Naive thymus-derived CD8-positive, alpha-beta T cell (primary cell): Measurements from ENCODE around the gene BID. TPM values are rescaled to one million over a fixed set of nuclear protein-coding genes. Genes with fewer than 3 reads are reported as not detected.

Experiments
- ATAC-seq, 2 donors: fragments of 150-1000 bp; cut with Tn5 transposase in 1 of 2; sonication (Bioruptor Pico), chemical (Tn5 transposase) in 1 of 2; 1 replicate in 1 of 2; 2 replicates in 1 of 2; pipeline ENCODE4 v1.10.0; 2021; ENCODE audit warnings: mild to moderate bottlenecking in 2 of 2, moderate library complexity in 2 of 2
- POLR2A ChIA-PET: fragments of 350-600 bp; sonication (Branson Sonifier 250); formaldehyde crosslinking; loops from one replicate; lab custom pipeline; 2021; ENCODE audit warnings: antibody characterized with exemption; lab: Charles Lee
- DNase-seq, 10 donors: peaks; one replicate each; pipeline versions ENCODE4 v3.0.0 to v3.0.0-alpha.2; 2020 to 2022
- H3K27ac Mint-ChIP-seq, 10 donors: one replicate each; pipeline ENCODE4 v1.8.0; 2020 to 2022; ENCODE audit warnings: mild to moderate bottlenecking in 10 of 10, mixed read lengths in 10 of 10, moderate library complexity in 4 of 10, inconsistent platforms in 1 of 10
- H3K27me3 Mint-ChIP-seq, 5 donors: one replicate each; pipeline ENCODE4 v1.8.0; 2021 to 2022; ENCODE audit warnings: mixed read lengths in 5 of 5
- H3K36me3 Mint-ChIP-seq, 3 donors: one replicate each; pipeline ENCODE4 v1.8.0; 2020 to 2022; ENCODE audit warnings: mixed read lengths in 3 of 3, mild to moderate bottlenecking in 2 of 3, inconsistent platforms in 1 of 3
- H3K4me1 Mint-ChIP-seq, 4 donors: one replicate each; pipeline ENCODE4 v1.8.0; 2021 to 2022; ENCODE audit warnings: mixed read lengths in 4 of 4
- H3K4me3 Mint-ChIP-seq, 10 donors: one replicate each; pipeline ENCODE4 v1.8.0; 2020 to 2022; ENCODE audit warnings: mild to moderate bottlenecking in 10 of 10, mixed read lengths in 10 of 10, moderate library complexity in 6 of 10, inconsistent platforms in 1 of 10
- H3K9me3 Mint-ChIP-seq, 9 donors: one replicate each; pipeline ENCODE4 v1.8.0; 2020 to 2022; ENCODE audit warnings: mixed read lengths in 9 of 9, mild to moderate bottlenecking in 3 of 9, inconsistent platforms in 1 of 9, moderate library complexity in 1 of 9
- polyA plus RNA-seq, 3 donors: library from polyadenylated mRNA; unstranded; fragments of 300-500 nt; fragmentation: Illumina TruSeq; gene quantifications; one replicate each; pipeline ENCODE4 v1.2.3, GENCODE V29; 2021
- total RNA-seq, 8 experiments: library from RNA in 2 of 8; stranded (reverse) in 2 of 8; gene quantifications; one replicate each; pipeline ENCODE4 v1.2.3 and lab custom pipeline; 2021 to 2026

The BID gene
- total and polyA plus RNA-seq, 5 experiments from 2014 or later = 22.3 to 84.1 (median 67.0) TPM

DNA sequence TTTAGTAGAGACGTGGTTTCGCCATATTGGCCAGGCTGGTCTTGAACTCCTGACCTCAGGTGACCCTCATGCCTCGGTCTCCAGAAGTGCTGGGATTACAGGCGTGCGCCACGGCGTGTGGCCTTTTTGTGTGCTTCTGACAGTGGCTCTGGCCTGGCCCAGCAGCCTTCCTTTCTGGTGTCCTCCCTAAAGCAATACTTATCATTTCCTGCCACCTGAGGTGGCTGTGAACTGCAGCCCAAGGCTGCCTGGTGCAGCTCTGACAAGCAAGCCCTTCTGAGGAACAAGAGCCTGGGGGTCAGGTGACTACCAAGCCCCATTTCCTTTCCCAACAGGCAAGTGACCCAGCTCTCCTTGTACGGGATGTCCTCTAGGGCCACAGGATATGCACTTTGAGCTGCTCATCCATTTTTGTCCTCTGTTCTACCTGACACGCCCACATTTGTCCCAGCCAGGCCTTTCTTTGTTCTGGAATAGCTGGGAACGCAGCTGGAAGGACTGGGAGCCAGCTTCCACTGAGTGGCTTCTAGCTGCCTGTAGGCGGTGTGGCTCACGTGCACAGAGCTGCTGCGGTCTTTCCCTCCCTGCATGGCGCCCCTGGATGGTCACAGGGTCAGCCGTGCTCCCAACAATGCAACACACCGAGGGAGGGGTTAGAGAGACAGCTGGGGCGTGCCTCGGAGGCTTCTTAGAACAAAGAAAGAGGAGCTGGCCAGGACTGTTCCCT lies 12.3 kb upstream of the BID start:
- Mint-ChIP-seq H3K36me3 (peaks cover 0 to 6% (median 0%) of the 10 kb centered on the region in 3 donors), H3K27ac (peak overlapping the region in 4 of 10 donors; percentile 18 to 60 (median 28)), H3K4me1 (peaks cover 2 to 19% (median 14%) of the 10 kb centered on the region in 4 donors), H3K4me3 (no peak overlapping the region), H3K9me3 (no peaks in the 10 kb centered on the region), H3K27me3 (no peaks in the 10 kb centered on the region)
- ATAC-seq = no peak
- no peak for DNase-seq
- POLR2A ChIA-PET = interaction anchor here (2.0 to 2.1 kb wide), 2 partner anchors 10 to 45 kb away, joined by 10 to 13 read pairs; no protein-coding TSS in a partner anchor

DNA sequence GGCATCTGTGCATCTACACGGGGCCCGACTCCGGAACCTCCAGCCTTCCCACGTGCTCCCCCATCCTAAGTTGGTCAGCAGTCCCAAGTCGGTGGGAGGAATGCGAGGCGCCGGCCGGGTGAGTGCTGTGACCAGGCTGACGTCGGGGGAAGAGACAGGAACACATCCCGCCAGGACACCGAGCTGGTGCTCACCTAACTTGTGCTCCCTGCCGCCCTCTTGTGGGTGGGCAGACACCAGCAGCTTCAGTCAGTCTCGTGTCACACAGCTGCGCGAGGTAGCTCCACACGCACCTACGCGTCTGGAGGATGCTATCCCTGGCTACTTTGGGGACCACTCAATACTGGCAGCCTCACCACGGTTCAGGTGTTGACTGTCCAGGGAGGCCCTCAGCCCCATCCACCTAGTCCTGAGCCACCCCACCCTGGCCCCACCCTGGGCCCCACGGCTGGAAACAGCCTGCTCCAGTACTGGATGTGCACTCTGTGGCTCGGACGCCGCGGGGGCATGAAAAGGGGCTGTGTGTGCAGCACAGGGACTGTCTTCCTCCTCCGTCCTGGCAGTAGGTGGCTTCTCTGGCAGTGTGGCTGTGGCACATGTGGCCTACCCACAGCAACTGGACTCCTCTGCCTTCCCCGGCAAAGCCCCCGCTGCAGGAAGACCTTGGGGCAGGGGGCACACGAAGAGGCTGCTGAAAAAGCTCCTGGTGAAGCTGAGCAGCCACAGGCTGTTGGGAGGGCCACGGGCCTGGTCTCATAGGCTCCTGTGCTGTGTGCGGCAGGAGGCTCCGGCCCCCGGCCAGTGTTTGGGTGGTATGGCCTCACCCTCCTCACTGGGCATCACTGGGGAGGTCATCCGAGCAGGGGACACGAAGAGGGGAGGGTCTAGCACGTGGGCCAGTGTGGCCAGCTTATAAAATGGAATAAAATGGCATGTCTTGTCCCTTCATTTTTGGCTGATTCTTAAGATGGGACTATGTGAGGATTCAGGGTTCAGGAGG lies 11.2 kb upstream of the BID start:
- Mint-ChIP-seq H3K36me3 (peaks cover 0 to 5% (median 0%) of the 10 kb centered on the region in 3 donors), H3K4me1 (peaks cover 10 to 31% (median 25%) of the 10 kb centered on the region in 4 donors), H3K27ac (peak overlapping the region in 4 of 10 donors; percentile 31 to 66 (median 47)), H3K27me3 (no peaks in the 10 kb centered on the region), H3K4me3 (no peak overlapping the region), H3K9me3 (no peaks in the 10 kb centered on the region)
- POLR2A ChIA-PET = interaction anchor here (0.7 to 2.1 kb wide), 8 partner anchors 8 to 304 kb away, joined by 3 to 13 read pairs (median 5); no protein-coding TSS in a partner anchor
- ATAC-seq (peak; percentile 44 to 53), DNase-seq (peak; percentile 50 to 82 (median 65))

DNA sequence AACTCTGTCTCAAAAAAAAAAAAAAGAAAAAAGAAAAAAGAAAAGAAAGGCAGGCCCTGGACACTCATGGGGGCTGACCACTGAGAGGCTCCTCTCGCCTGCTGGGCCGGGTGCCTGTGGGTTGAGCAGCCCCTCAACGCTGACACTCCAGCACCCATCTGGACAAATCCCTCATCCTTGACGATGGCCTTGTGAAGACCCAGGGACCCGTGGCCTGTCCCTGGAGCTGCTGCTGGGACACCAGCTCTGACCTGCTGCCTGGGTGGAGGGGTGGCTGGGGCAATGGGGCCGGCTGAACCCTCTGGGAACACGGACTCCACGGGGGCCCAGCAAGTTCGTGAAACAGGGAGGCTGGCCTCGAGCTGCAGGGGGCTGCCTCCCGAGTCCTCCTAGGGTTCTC lies 10.5 kb upstream of the BID start:
- H3K27ac Mint-ChIP-seq = peak overlapping the region in 1 of 10 donors; percentile 16
- no peak for ATAC-seq
- peaks cover 0 to 2% (median 0%) of the 10 kb centered on the region in 3 donors for H3K36me3 Mint-ChIP-seq
- POLR2A ChIA-PET = interaction anchor here (0.7 to 2.1 kb wide), 6 partner anchors 10 to 88 kb away, joined by 3 to 10 read pairs (median 4); no protein-coding TSS in a partner anchor
- no peak for DNase-seq
- H3K9me3 Mint-ChIP-seq = no peaks in the 10 kb centered on the region
- no peak overlapping the region for H3K4me3 Mint-ChIP-seq
- peaks cover 13 to 38% (median 33%) of the 10 kb centered on the region in 4 donors for H3K4me1 Mint-ChIP-seq
- H3K27me3 Mint-ChIP-seq = no peaks in the 10 kb centered on the region

GRCh38 chr22:17783773-17784480 lies 9.7 kb upstream of the BID start:
- no peak for DNase-seq
- Mint-ChIP-seq H3K9me3 (peaks cover 0 to 1% (median 0%) of the 10 kb centered on the region in 9 donors), H3K4me1 (peaks cover 19 to 46% (median 41%) of the 10 kb centered on the region in 4 donors), H3K36me3 (peaks cover 0 to 4% (median 0%) of the 10 kb centered on the region in 3 donors), H3K27ac (peak overlapping the region in 4 of 10 donors; percentile 6 to 51 (median 22)), H3K4me3 (no peak overlapping the region), H3K27me3 (no peaks in the 10 kb centered on the region)
- ATAC-seq = no peak
- POLR2A ChIA-PET = interaction anchor here (0.7 to 1.7 kb wide), 2 partner anchors 9 to 87 kb away, joined by 3 to 5 read pairs; no protein-coding TSS in a partner anchor

DNA sequence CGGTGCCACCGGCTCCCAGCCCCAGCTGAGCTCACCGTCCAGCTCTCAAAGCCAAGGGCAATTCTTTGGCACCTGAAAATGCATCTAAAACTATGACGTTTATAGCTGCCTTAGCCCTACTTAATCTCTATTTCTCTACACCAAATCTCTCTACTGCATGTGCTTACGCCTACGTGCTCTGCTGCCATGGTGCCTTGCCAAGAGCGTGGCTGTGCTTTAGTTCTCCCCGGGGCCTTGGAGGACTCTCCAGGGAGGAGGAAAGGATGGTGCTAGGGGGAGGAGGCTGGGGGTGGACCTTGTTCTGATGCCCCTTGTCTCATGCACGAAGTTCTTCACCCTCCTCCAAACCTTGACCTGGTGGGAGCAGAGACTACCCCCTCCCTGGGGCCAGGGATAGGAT lies 9.0 kb upstream of the BID start:
- Mint-ChIP-seq H3K36me3 (peaks cover 0 to 5% (median 0%) of the 10 kb centered on the region in 3 donors), H3K4me3 (peak overlapping the region in 1 of 10 donors; percentile 18), H3K9me3 (peaks cover 0 to 1% (median 0%) of the 10 kb centered on the region in 9 donors), H3K4me1 (peaks cover 22 to 52% (median 47%) of the 10 kb centered on the region in 4 donors), H3K27ac (peak overlapping the region in 4 of 10 donors; percentile 24 to 90 (median 50)), H3K27me3 (no peaks in the 10 kb centered on the region)
- DNase-seq = no peak
- POLR2A ChIA-PET = no interaction called here
- ATAC-seq = no peak

- POLR2A ChIA-PET = no interaction called here
- ATAC-seq (no peak), DNase-seq (no peak)
- Mint-ChIP-seq H3K27ac (peak overlapping the region in 3 of 10 donors; percentile 53 to 90 (median 62)), H3K4me3 (peak overlapping the region in 3 of 10 donors; percentile 10 to 41 (median 19)), H3K27me3 (no peaks in the 10 kb centered on the region), H3K9me3 (peaks cover 0 to 1% (median 0%) of the 10 kb centered on the region in 9 donors), H3K36me3 (peaks cover 0 to 5% (median 0%) of the 10 kb centered on the region in 3 donors), H3K4me1 (peaks cover 25 to 59% (median 54%) of the 10 kb centered on the region in 4 donors)
Observed at GRCh38 chr22:17782621-17783020, 8.4 kb upstream of the BID start.

DNA sequence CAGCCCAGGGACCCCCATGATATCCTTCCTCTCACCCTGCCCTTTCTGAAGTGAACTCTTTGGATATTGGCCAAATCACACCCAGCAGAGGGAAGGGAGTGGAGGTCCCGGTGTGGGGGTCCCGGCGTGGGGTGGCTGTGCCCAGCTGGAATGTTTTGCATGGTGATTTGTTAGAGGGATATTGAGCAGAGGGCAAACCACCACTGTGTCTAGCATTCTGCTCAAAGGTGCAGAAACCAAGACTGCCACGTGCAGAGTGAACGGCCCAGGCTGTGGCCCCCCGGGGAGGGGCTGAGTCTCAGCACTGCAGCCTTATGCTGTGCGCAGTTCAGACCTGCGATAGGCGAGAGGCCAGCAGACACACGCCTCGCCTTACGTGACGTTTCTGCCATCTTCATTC lies 7.9 kb upstream of the BID start:
- Mint-ChIP-seq H3K4me1 (peaks cover 28 to 63% (median 59%) of the 10 kb centered on the region in 4 donors), H3K27ac (peak overlapping the region in 3 of 10 donors; percentile 53 to 62 (median 60)), H3K27me3 (no peaks in the 10 kb centered on the region), H3K4me3 (peak overlapping the region in 1 of 10 donors; percentile 19), H3K9me3 (peaks cover 0 to 1% (median 0%) of the 10 kb centered on the region in 9 donors), H3K36me3 (peaks cover 0 to 5% (median 0%) of the 10 kb centered on the region in 3 donors)
- POLR2A ChIA-PET = interaction anchor here (1.4 kb wide), 1 partner anchor 9 kb away, joined by 6 read pairs; no protein-coding TSS in a partner anchor
- ATAC-seq (no peak), DNase-seq (peak in 1 of 10 donors; percentile 49)

GRCh38 chr22:17781319-17782031 lies 7.2 kb upstream of the BID start:
- H3K27me3 Mint-ChIP-seq = no peaks in the 10 kb centered on the region
- peak; percentile 50 to 62 for ATAC-seq
- H3K4me1 Mint-ChIP-seq = peaks cover 31 to 68% (median 63%) of the 10 kb centered on the region in 4 donors
- DNase-seq = peak; percentile 35 to 72 (median 42)
- H3K27ac Mint-ChIP-seq = peak overlapping the region; percentile 77 to 98 (median 90)
- H3K9me3 Mint-ChIP-seq = peaks cover 0 to 1% (median 0%) of the 10 kb centered on the region in 9 donors
- POLR2A ChIA-PET = interaction anchor here (1.4 kb wide), 1 partner anchor 9 kb away, joined by 6 read pairs; no protein-coding TSS in a partner anchor
- peaks cover 0 to 5% (median 0%) of the 10 kb centered on the region in 3 donors for H3K36me3 Mint-ChIP-seq
- H3K4me3 Mint-ChIP-seq = peak overlapping the region; percentile 3 to 100 (median 64)

DNA sequence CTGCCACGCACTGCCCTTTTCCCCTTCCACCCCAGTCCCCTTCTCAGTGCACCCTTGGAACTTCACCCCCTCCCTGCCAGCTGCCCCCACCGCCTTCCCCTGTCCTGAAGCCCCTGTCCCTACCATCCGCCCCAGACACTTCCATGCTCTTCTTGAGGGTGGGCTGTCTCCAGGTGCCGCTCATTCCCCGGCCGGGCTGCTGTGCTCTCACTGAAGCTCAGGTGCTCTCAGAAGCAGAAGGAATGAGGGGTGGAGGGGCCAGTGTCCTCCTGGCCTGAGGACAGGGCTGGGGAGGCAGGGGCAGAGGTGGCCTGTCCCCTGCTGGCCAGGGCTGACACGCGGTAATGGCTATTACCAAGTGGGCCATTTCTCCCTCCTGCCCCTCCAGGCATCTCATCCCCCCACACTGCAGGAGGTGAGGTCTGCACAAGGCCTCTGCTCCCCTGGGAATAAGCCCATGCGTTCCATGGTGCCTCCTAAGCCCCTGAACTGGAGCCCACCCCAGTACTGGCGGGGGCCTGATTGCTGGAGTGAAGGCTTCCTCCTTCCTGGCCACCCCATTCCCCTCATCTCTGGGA lies 6.6 kb upstream of the BID start:
- Mint-ChIP-seq H3K4me1 (peaks cover 34 to 74% (median 69%) of the 10 kb centered on the region in 4 donors), H3K36me3 (peaks cover 0 to 5% (median 0%) of the 10 kb centered on the region in 3 donors), H3K4me3 (peak overlapping the region in 9 of 10 donors; percentile 49 to 100 (median 75)), H3K9me3 (peaks cover 0 to 1% (median 0%) of the 10 kb centered on the region in 9 donors), H3K27ac (peak overlapping the region; percentile 71 to 98 (median 90)), H3K27me3 (no peaks in the 10 kb centered on the region)
- DNase-seq (no peak), ATAC-seq (no peak)
- POLR2A ChIA-PET = interaction anchor here (0.9 to 1.4 kb wide), 4 partner anchors 8 to 38 kb away, joined by 3 to 6 read pairs (median 3); no protein-coding TSS in a partner anchor

- H3K4me1 Mint-ChIP-seq = peaks cover 40 to 80% (median 74%) of the 10 kb centered on the region in 4 donors
- peak overlapping the region; percentile 73 to 98 (median 84) for H3K27ac Mint-ChIP-seq
- DNase-seq = peak in 1 of 10 donors; percentile 32
- H3K27me3 Mint-ChIP-seq = no peaks in the 10 kb centered on the region
- peaks cover 0 to 1% (median 0%) of the 10 kb centered on the region in 9 donors for H3K9me3 Mint-ChIP-seq
- POLR2A ChIA-PET = interaction anchor here (0.6 to 1.3 kb wide), 7 partner anchors 9 to 355 kb away, joined by 3 to 6 read pairs (median 3); partner anchors contain the start of gene PEX26
- no peak for ATAC-seq
- H3K36me3 Mint-ChIP-seq = peaks cover 0 to 5% (median 0%) of the 10 kb centered on the region in 3 donors
- H3K4me3 Mint-ChIP-seq = peak overlapping the region in 9 of 10 donors; percentile 46 to 100 (median 95)
Observed at GRCh38 chr22:17780116-17780740, 6.0 kb upstream of the BID start.
